GM19238 (cell line): ENCODE results near the gene GSN.

Source experiments
- DNase-seq: peaks from one replicate; pipeline ENCODE4 v3.0.0; 2011; ENCODE audit warnings: low spot score; ENCODE audit not compliant: insufficient read length

GSN gene

DNA sequence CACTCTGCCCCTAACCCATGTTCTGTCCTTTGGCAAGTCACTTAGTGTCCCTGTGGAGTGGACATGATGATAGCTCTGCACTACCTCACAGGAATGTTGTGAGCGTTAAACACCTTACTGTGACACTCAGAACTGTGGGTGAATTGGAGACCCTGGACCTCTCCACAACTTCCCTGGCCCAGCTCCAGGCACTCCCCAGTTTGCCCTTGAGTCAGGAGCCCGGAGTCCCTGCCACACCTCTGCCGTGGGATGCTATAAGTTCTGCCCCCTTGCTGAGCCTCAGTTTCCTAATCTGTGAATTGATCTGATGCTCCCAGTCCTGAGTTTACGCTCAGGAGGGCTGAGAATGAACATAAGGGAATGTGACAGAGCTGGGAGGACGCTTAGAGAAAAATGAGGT lies 34.4 kb downstream of the GSN start:
- no peak for DNase-seq

DNA sequence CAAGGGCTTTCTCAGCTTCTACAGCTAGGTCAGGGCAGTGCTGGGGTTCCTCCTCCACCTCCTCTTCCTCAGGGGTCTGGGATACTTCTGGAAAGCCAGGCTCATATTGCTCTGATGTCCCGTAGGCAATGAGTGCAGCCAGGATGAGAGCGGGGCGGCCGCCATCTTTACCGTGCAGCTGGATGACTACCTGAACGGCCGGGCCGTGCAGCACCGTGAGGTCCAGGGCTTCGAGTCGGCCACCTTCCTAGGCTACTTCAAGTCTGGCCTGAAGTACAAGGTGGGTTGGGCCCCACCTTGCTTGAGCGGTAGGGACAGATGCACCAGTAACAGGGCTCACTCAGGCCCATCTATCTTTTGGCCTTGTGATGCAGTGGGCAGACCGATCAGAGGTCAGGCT lies 34.8 kb downstream of the GSN start:
- DNase-seq: no peak

- DNase-seq: no peak
These were observed 35.8 kb downstream of the GSN start for GRCh38 chr9:121303456-121304451.

GRCh38 chr9:121304707-121305106 lies 36.7 kb downstream of the GSN start:
- no peak for DNase-seq

DNA sequence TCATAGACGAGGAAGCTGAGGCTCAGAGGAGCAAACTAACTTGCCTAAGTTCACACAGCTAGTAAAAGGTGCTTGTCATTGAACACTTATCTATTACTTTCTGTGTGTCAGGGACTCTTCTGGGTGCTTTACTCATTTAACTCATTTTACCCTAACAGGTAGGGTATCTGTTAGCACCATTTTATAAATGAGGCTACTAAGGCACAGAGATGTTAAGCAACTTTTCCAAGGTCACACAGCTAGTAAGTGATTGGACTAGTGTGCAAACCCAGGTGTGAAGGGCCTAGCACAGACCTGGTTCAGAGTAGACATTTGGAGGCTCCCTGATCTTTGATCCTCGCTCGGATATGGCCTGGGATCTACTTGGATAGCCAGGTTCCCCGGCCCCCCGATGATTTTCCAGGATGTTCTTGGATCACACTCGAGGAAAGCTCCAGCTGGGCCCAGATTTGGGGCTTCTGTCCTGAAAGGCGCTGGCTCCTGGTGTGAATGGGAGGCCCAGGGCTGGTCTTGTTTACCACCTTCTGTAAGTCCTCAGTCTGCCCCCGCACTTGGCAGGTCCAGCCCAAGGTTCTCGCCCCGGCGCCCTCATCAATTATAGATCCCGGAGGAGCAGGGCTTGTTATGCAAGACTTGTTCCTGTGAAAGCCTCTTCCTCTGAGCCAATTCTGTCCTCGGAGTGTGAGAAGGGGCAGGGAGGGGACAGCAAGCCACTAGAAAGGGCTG lies 37.5 kb downstream of the GSN start:
- DNase-seq: no peak

DNA sequence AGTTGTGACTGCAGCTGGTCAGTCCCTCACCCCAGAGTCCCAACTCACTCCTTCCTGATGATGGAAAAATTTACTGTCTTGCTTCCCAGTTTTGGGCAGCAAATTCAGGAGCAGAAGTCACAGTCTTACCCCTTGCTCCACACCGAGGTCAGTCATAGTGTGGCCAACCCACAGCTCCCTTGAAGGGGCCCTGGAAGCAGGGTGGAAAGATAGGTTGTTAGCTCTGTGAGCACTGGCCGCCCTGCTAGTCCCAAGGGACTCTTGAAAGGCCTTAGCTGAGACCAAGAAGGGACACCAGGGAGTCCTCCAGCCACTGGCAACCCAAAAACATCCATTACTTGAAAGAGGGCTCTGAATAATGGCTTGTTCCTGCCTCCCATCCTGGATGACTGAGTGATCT lies 40.0 kb downstream of the GSN start:
- DNase-seq: no peak

GRCh38 chr9:121308765-121309164 lies 40.8 kb downstream of the GSN start:
- no peak for DNase-seq

DNA sequence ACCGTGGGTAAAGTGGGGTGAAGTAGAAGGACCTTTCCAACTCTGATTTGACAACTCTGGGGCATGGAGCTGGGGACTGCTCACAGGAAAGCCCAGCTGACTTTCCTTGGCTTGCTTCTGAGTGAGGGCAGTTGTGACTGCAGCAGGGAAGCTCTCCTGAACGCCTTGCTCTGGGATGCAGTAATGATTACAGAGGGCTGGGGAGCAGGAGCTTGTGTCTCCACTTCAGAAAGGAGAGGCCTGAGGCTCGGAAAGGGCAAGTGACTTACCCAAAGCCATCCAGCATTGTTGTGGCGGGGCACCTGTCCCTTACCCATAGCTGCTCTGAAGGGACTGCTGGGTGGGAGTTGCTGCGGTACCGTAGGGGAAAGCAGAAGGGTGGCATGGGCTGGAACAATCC lies 41.2 kb downstream of the GSN start:
- no peak for DNase-seq

- no peak for DNase-seq
These were observed 42.0 kb downstream of the GSN start for GRCh38 chr9:121309833-121310425.

- DNase-seq: no peak
These were observed 42.6 kb downstream of the GSN start for GRCh38 chr9:121310571-121310970.

- DNase-seq: no peak
These were observed 44.2 kb downstream of the GSN start for GRCh38 chr9:121312169-121312568.

DNA sequence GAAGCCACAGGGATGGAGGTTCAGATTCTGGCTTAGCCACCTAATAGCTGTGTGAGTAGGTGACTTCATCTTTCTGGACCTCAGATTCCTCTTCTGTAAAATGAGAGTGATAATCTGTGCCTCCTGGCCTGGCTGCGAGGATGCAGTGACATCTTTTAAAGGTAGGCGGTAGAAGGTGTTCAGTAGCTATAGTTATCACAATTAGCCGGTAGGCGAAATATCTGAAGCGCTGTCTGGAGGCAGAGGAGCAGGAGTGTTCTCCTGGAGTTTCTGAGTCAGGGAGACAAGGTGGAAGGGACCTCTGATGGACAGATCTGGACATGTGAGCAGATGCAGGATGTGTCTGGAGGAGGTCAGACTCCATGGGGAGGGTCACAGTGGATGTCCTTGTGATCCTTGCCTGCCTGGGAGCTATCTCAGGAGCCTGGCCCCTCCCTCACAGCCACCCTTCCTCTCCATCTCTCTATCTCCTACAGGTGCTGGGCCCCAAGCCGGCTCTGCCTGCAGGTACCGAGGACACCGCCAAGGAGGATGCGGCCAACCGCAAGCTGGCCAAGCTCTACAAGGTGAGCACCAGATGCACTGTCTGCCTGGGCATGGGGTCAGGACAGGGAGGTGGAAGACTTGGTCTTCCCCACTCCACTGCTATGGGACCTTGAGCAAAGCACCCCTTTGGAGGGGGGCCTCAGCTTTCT lies 45.6 kb downstream of the GSN start:
- DNase-seq: no peak

DNA sequence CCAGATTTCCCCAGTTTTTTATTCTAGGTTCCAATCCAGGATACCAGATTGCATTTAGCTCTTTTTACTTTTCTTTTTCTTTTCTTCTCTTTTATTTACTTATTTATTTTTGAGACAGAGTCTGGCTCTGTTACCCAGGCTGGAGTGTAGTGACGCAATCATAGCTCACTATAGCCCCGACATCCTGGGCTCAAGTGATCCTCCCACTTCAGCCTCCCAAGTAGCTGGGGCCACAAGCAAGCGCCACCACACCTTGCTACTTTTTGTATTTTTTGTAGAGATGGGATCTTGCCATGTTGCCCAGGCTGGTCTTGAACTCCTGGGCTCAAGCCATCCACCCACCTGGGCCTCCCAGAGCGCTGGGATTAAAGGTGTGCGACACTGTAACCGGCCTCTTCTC lies 48.4 kb downstream of the GSN start:
- no peak for DNase-seq

GRCh38 chr9:121316852-121317373 lies 49.0 kb downstream of the GSN start:
- no peak for DNase-seq

DNA sequence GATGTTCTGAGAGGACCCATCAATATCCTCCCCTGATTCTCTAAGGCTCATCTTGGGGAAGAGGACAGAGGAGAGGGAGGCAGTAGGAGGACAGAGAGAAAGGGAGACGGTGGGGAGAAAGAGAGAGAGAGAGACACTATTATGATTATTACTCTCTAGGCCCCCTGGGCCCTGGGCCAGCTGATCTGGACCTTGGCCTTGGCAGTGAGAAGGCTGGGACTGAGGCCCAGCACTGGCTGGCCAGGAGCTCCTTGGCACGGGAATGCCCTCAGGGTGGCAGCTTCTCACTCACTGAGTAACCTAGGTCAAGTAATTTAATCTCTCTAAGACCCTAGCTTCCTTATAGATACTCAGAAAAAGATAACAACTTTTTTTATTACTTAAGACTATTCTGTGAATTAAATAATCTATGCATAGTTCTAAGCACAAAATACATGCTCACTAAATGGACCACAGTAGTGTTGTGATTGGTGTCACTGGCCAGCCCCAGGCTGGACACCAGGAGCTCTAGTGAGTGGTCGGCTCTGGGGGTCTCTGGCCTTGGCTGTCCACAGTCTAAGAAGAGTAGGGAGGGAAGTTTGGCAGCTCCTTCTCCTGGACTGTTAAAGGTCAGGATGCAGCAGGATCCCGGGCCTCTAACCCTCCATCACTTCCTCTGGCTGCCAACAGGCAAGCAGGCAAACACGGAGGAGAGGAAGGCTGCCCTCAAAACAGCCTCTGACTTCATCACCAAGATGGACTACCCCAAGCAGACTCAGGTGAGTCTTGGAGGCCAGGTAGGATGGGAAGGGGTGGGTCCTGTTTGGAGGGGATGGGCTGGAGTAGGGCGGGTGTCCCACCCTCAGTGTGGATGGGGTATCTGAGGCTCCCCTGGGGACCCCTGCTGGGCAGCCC lies 50.0 kb downstream of the GSN start:
- no peak for DNase-seq

GRCh38 chr9:121318631-121319382 lies 50.8 kb downstream of the GSN start:
- DNase-seq: no peak

GRCh38 chr9:121319383-121319780 lies 51.4 kb downstream of the GSN start:
- no peak for DNase-seq

- no peak for DNase-seq
These were observed 53.1 kb downstream of the GSN start for GRCh38 chr9:121321016-121321503.

DNA sequence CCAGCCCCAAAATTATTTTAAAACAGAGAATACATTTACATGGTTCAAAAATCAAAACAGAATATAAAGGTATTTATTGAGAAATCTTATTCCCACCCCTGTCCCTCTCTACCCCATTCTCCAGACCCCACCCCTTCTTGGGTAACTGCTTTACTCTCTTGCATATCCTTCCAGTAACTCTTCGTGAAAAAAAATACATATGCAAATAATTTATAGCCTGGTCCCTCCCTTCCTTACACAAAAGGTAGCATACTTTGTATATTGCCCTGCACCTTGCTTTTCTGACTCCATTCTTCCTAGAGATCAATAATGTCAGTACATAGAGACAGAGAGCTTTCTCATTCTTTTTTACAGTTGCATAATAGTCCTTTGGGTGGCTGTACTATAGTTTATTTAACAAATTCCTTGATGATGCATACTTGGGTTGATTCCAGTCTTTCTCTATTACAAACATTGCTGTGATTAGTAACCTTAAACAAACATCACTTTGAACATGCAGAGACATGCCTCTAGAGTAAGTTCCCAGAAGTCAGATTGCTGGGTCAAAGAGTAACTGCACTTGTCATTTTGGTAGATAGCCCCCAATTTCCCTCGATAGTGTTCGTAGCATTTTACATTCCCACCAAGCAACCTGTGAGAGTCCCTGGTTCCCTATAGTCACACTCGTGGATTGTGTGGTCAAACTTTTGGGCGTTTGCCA lies 54.2 kb downstream of the GSN start:
- DNase-seq: no peak
